Measurements from ENCODE around the gene CHST11.
A peak's percentile ranks its signal among the peaks of the same experiment; 100 is the strongest.

The CHST11 gene

GRCh38 chr12:104419717-104420116, 37.0 kb upstream of the CHST11 start:
- TF ChIP-seq, protein P1, sequence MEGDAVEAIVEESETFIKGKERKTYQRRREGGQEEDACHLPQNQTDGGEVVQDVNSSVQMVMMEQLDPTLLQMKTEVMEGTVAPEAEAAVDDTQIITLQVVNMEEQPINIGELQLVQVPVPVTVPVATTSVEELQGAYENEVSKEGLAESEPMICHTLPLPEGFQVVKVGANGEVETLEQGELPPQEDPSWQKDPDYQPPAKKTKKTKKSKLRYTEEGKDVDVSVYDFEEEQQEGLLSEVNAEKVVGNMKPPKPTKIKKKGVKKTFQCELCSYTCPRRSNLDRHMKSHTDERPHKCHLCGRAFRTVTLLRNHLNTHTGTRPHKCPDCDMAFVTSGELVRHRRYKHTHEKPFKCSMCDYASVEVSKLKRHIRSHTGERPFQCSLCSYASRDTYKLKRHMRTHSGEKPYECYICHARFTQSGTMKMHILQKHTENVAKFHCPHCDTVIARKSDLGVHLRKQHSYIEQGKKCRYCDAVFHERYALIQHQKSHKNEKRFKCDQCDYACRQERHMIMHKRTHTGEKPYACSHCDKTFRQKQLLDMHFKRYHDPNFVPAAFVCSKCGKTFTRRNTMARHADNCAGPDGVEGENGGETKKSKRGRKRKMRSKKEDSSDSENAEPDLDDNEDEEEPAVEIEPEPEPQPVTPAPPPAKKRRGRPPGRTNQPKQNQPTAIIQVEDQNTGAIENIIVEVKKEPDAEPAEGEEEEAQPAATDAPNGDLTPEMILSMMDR (IDR thresholded peaks at IDR 0.05; ENCODE audit: control insufficient read depth, extremely low read depth, insufficient read depth) = no peak
- no peak overlapping the region for H3K4me3 ChIP-seq (ENCODE audit: low read depth, low read length)
- no peak for DNase-seq (ENCODE audit: low read depth)

GRCh38 chr12:104420868-104421267, 35.9 kb upstream of the CHST11 start:
- TF ChIP-seq, protein P1 (IDR thresholded peaks at IDR 0.05; ENCODE audit: control insufficient read depth, extremely low read depth, insufficient read depth) = no peak
- no peak for DNase-seq (ENCODE audit: low read depth)

GRCh38 chr12:104421343-104421742, 35.4 kb upstream of the CHST11 start:
- H3K4me3 ChIP-seq (ENCODE audit: low read depth, low read length) = no peak overlapping the region
- no peak for DNase-seq (ENCODE audit: low read depth)
- TF ChIP-seq, protein P1 (IDR thresholded peaks at IDR 0.05; ENCODE audit: control insufficient read depth, extremely low read depth, insufficient read depth) = no peak

More at GRCh38 chr12:104420868-104421267, 35.9 kb upstream of the CHST11 start:
- no peak overlapping the region for H3K4me3 ChIP-seq (ENCODE audit: low read depth, low read length)

DNA sequence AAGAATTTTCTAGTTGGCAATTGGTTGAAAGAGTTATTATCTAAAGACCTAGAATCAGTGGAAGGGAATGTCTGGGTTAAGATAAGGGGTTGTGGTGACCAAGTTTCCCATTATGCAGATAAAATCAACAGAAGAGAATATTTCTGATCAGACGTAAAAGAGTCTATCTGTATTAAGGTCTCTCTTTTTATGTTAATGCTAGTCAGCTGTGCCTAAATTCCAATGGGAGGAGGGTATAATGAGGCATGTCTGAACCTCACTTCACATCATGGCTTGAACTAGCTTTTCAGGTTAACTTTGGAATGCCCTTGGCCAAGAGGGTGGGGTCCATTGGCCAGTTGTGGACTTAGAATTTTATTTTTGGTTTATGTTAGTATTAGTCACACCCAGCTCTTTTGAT, 34.3 kb upstream of the CHST11 start:
- H3K4me3 ChIP-seq (ENCODE audit: low read depth, low read length) = no peak overlapping the region
- DNase-seq (ENCODE audit: low read depth) = no peak
- TF ChIP-seq, protein P1 (IDR thresholded peaks at IDR 0.05; ENCODE audit: control insufficient read depth, extremely low read depth, insufficient read depth) = no peak

GRCh38 chr12:104423273-104423672, 33.5 kb upstream of the CHST11 start:
- TF ChIP-seq, protein P1 (IDR thresholded peaks at IDR 0.05; ENCODE audit: control insufficient read depth, extremely low read depth, insufficient read depth) = no peak
- H3K4me3 ChIP-seq (ENCODE audit: low read depth, low read length) = no peak overlapping the region
- DNase-seq (ENCODE audit: low read depth) = no peak

- DNase-seq (ENCODE audit: low read depth) = peak; percentile 4
- TF ChIP-seq, protein P1 (IDR thresholded peaks at IDR 0.05; ENCODE audit: control insufficient read depth, extremely low read depth, insufficient read depth) = no peak
- no peak overlapping the region for H3K4me3 ChIP-seq (ENCODE audit: low read depth, low read length)
These were observed 32.9 kb upstream of the CHST11 start for GRCh38 chr12:104423809-104424208.

- DNase-seq (ENCODE audit: low read depth) = no peak
- TF ChIP-seq, protein P1 (IDR thresholded peaks at IDR 0.05; ENCODE audit: control insufficient read depth, extremely low read depth, insufficient read depth) = no peak
- H3K4me3 ChIP-seq (ENCODE audit: low read depth, low read length) = no peak overlapping the region
These were observed 31.8 kb upstream of the CHST11 start for GRCh38 chr12:104424955-104425354.
